HG03060 (cell line): Measurements from ENCODE around the gene DACT1.

Source experiments
- ATAC-seq: cut with Tn5 transposase; IDR thresholded peaks from one replicate; pipeline ENCODE4 v1.9.1; 2021; ENCODE audit warnings: low read depth, moderate number of reproducible peaks; ENCODE audit not compliant: unreplicated experiment

Gene DACT1

DNA sequence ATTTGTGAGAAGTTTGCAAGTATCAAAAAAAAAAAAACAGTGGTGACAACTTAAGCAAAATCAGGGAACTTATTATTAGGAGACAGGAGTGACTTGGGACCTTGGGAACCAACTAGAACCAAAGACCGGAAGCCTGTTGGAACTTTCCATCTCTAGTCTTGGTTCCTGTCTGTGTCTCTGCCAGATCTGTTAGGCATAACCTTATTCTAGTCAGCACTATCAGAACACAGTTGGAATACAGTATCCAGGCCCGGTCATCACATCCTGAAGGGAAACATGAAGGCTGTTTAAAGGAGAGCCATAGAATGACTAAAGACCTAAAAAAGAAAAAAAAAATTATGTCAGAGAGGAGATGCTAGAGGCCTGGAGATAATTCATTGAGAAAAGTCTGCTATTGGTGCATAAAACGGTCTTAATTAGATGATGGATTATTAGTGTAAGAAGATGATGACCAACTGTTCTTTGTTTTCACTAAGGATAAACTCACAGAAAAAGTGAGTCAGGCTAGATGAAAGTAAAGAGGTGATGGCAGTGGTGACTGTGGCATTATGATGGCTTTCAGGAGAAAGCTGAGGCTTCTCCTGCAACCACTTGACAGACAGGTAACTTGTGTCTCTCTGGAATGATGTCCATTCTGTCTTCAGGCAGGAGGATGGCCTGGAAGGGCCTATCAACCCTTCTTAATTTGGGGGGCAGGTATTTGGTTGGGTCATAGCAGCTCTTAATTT lies 28.2 kb downstream of the DACT1 start:
- no peak for ATAC-seq

DNA sequence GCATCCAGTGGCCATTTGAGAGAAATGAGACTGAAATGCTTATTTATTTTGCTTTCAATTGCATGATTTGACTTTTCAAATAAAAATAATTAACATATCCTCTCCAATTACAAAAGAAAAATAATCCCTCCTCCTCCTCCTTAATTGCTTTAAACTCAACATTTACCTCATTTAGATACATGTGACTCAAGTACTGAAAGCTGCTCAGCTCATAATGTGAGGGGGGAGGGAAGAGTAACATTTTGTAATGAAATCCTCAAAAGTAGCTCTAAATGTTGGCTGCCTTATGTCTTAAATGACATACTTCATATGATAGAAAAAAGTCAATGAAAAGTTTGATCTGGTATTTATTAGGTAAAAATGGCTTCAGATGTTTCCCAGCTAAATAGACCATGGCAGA lies 29.0 kb downstream of the DACT1 start:
- no peak for ATAC-seq

DNA sequence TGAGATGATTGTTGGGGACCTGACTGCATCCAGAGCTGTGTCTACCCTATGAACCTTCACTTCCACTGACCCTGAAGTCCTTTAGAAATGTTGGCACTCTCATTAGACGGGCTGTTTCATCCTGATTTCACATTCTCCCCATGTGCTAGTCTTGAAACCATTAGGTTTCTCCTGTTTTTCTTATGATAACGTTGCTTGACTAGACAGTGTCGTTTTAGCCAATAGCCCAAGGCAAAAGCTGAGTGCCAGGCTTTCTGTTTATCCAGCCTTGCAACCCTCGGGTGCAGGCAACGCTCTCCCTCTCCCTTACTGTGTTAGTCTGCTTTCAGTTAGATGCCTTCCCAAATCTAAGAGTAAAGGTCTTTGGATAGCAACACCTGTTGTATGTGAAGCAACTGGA lies 30.1 kb downstream of the DACT1 start:
- ATAC-seq = no peak

DNA sequence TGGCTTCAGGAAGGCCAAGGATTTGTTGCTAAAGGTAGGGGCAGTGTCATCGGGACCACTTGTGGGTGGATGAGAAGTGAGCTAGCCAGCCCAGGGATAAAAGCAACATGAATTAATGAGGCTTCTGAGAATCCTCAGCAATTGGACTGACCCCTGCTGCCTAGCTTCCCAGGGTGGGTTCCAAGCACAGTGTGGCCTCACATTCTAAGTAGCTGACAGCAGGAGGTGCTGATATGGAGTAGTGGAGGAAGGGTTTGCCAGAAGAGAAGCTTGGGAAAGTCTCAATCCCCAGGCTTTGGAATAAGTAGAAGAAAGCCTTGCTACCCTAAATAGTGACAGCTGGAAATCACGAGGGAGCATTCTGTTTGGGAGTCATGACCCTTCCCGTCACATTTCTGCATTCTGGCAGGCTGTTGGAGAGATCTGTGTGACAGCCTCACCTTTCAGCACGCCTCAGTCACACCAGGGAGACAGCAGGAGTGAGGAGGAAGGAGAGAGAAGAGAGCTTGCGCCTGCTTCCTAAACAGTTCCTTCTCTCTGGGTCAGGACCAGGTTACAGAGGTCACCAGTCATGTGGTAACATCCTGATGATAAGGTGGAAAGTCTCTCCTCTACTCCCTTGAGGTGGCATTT lies 31.2 kb downstream of the DACT1 start:
- no peak for ATAC-seq

DNA sequence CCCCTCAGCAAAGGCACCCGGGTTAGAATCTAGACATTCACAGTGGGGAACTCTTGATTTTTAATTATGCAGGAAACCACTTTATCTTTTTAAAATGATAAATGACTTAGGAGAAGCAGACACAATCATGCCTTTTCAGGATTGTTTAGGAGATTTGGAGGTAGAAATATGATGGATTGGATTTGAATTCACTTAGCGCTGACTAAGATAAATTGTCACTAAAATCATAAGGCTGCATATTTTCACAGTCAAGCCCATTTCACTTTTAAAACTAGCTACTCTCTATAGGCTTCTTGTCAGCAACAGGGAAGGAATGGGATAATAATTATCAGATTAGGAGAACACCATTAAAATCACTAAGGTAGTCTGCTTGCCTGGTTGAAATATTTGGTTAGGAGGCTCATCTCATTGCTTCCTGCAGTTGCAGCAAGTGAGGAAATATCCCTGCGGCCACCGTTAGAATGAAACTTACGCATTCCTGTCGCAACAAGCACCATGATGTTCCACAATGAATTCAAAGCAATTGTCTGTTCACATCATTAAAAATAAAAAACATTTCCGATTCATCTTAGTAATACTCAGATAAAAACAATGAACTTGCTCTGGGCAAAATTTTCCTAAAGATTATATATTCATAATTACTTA lies 31.9 kb downstream of the DACT1 start:
- ATAC-seq = no peak

DNA sequence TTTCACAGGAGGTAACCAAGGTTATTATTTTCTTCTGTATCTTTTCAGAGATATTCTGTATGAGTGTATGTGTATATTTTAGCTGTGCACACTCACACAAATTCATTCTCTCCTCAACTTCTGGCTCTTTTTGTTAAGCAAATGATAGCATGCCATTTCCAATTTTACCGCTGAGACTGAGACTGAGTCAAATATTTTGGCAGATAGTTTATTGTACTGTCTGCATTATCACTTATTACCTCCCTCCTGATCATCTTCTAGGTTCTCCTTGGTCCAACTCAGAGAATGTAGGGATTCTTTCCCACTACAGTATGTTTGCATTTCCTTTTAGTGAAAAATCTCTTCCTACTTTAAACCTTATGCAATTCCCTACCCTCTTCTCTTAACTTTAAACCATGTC lies 33.3 kb downstream of the DACT1 start:
- ATAC-seq = no peak

DNA sequence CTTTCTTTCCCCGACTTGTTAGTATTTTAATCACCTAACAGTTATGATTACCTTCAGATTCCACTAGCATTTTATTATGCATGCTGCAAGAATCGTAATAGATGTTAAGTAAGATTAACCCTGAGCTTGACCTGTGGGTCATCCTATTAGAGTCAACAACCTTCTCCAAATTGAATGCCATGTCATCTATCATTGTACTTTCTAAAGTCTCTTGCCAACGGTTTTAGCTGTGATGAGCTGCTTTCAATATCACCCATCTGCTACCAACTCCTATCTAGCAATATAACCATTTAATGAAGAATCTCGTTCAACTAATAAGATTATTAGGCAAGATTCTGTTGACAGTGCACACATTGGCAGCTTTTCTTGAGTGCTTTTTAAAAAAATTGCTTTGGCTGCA lies 33.7 kb downstream of the DACT1 start:
- ATAC-seq = no peak

DNA sequence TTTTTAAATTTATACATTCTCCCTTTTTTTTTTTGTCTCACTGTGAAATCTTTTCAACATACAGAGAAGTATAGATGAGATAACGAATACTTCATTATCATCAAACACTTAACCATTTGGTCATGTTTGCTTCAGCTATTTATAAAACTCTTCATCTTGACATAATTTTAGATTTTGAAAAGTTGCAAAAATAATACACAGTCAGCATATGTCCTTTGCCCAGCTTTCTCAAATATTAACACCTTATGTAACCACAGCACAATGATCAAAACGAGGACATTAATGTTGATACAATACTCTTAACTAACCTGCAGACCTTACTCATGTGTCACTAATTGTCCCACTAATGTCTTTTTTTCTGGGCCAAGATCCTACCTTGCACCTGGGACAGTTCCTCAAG lies 36.0 kb downstream of the DACT1 start:
- ATAC-seq = no peak

DNA sequence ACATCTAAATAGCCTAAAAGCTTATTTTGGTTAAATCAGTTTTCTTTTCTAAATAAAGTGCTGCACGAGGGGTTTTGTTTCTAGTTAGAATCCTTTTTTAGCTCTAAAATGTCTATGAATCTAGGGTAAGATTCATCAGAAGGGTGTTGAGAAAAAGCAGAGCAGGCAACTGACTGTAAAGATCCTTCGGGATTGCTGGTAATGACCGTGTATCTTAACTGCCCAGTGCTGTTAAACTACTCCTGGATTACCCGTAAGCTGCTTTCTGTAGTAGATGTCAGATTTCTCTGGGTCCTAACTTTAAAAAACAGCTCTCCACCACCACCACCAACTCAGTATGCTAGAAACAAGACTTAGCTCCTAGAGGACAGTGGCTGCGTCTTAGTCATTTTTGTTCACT lies 39.2 kb downstream of the DACT1 start:
- no peak for ATAC-seq

DNA sequence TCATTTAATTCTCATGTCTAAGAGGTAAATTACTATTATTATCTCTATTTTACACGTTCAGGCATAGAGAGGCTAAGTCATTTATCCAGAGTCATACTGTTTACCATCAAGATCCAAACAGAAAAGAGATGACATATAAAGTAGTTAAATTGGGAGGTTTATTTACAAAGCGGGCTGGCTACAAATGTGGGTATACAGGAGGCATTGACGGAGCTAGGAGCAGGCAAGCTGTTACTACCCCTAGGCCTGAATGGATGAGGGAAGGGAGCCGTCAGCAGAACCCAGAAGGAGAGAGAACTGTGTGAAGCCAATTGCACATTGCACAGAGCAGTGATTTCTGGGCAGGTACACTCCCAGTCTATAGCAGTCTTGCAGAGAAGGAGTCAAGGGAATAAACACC lies 39.8 kb downstream of the DACT1 start:
- no peak for ATAC-seq

DNA sequence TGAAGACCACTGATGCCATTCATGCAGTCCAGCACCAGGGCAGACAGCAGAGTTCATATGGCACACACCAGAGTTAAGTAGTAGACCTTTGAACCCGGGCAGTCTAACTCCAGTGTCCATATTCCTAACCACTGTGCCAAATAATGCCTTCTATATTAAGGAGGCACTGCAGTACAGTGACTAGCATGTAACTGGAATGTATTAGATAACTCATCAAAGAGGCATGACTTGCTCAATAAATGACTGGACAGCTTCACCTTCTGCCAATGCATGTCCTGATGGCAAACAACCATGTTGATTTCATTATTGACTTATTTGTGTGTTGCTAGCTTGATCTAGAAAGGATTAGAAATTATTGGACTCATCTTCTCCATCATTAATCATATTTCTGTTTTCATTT lies 40.2 kb downstream of the DACT1 start:
- no peak for ATAC-seq

DNA sequence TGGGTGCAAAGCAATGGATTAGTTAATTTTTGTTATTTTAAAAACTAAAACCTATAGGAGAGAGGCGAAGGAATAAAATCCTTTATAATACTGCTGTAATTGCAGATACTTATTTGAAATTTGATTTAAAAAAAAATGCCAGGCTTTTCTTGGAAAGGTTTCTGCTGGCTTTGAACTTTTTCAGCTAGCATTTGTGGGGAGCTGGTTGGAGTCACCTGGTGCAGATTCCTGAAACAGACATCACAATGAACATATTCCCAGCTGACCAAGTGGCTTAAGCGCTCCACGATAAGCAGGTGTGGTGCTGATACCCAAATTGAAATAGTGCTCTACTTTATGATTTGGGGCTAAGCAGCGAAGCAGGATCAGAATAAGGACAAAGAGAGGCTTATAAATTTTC lies 42.9 kb downstream of the DACT1 start:
- ATAC-seq = no peak

DNA sequence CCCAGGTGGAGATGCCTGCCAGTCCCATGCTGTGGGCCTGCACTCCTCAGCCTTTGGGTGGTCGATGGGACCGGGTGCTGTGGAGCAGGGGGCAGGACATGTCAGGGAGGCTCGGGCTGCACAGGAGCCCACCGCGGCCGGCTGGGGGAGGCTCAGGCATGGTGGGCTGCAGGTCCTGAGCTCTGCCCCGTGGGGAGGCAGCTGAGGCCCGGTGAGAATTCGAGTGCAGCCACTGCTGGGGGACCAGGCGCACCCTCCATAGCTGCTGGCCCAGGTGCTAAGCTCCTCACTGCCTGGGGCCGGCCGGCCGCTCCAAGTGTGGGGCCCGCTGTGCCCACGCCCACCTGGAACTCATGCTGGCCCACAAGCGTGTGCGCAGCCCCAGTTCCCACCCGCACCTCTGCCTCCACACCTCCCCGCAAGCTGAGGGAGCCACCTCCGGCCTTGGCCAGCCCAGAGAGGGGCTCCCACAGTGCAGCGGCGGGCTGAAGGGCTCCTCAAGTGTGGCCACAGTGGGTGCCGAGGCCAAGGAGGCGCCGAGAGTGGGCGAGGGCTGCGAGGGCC lies 49.6 kb downstream of the DACT1 start:
- no peak for ATAC-seq

DNA sequence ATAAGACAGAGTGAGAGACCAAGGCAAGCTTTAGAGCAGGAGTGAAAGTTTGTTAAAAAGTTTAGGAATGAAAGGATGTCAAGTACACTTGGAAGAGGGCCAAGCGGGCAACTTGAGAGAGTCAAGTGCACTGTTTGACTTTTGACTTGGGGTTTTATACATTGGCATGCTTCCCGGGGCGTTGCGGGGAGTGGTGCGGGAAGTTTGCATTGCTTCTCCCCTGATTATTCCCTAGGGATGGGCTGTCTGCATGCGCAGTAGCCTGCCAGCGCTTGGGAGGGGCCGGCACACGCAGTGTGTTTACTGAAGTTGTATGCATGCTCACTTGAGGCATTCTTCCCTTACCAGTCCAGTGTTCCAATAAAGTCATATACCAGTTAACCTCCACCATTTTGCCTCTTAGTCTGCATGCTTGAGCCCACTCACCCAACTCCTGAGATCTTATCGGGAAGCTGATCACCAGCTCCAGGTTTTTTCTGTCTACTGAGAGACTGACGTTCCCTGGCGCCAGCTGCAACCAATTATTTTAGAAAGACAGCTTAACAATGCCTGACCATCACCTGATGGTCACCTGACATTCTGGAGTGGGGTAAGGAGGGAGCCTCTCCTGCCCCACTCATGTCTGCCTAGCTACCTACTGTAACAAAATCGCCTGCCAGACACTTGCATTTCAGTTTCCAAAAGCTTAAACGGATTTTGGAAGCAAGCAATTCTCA lies 53.2 kb downstream of the DACT1 start:
- no peak for ATAC-seq

DNA sequence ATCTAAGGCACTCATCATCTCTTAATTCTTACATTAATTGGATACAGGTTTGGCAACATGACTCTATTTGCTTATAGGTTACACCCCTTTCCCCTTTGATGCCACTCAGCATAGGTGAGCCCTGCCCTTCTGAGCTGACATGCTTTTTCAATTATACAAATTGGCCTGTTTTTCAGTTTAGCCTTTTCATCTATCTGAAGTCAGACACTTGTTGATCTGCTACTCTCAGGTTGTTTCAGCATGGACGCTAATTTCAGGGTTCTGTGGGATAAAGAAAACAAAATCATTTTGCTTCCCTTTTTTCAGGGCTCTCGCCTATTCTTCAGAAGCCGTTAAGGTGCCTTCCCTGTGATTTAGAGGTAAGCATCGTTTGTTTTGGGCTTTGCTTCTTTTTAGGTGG lies 55.3 kb downstream of the DACT1 start:
- no peak for ATAC-seq

DNA sequence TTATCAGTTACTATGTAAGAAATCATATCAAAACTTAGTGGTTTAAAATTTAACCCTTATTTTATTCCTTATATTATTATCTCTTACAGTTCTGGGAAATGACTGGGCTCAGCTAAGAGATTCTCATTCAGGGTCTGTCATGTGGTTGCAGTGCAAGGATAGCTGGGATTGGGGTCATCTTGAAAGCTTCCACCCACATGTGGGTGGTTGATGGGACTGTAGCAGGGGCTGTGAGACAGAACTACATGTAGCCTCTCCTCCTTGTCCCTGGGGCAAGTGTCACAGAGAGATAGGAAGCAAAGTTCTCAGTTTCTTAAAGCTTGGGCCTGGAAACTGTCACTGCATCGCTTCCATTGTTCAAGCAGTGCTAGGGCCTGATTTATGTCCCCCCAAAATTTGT lies 57.8 kb downstream of the DACT1 start:
- no peak for ATAC-seq

DNA sequence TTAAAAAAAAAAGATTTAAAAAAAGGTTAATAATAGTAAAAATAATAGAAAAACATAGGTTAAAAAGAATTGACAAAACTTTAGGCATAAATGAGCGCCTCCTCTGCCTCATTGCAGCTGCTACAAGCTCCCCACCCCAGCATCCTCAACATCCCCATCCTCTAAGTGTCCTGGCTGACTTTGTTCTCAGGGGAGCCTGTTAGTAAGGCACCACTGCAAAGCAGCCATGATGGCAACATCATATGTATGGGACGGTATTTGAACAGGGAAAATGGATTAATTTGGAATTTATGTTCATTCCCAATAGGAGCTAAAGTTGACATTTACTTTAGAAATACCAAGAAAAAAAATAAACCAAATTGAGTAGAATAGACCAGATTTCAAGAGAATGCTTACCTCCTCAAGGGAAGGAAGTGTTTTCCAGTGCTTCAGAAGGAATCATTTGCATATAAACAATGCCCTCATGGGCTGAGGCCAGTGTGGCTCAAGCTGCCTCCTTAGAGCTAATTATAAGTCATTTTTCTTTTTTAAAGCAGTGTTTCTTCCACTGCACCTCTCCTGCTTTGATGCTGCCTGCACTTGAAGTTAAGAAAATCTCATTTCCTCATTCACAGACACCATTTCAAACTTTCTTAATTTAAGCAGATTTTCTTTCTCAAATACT lies 59.6 kb downstream of the DACT1 start:
- ATAC-seq = no peak
